GM15510 (cell line): Measurements from ENCODE around the gene ETV6.

ENCODE experiments used
- POLR2A ChIP-seq: IDR thresholded peaks from 3 replicates; pipeline ENCODE4 v1.6.1; 2011; ENCODE audit warnings: borderline replicate concordance; ENCODE audit not compliant: insufficient read length; ENCODE audit errors: extremely low read depth

ETV6 gene

GRCh38 chr12:11743423-11744409, 94.2 kb downstream of the ETV6 start:
- TF ChIP-seq POLR2A, result no peak

- no peak for TF ChIP-seq POLR2A
Measured at GRCh38 chr12:11744410-11744801, 94.9 kb downstream of the ETV6 start.

GRCh38 chr12:11745113-11745512, 95.6 kb downstream of the ETV6 start:
- TF ChIP-seq POLR2A, result no peak

GRCh38 chr12:11746024-11746771, 96.7 kb downstream of the ETV6 start:
- TF ChIP-seq POLR2A, result no peak

- no peak for TF ChIP-seq POLR2A
Measured at GRCh38 chr12:11746940-11747716, 97.7 kb downstream of the ETV6 start.

GRCh38 chr12:11747969-11748368, 98.5 kb downstream of the ETV6 start:
- no peak for TF ChIP-seq POLR2A

- TF ChIP-seq POLR2A, result no peak
Measured at GRCh38 chr12:11748903-11749302, 99.4 kb downstream of the ETV6 start.

- peak; percentile 36 for TF ChIP-seq POLR2A
Measured at GRCh38 chr12:11749943-11750690, 100.6 kb downstream of the ETV6 start.

- TF ChIP-seq POLR2A, result no peak
Measured at GRCh38 chr12:11752403-11753149, 103.1 kb downstream of the ETV6 start.

- no peak for TF ChIP-seq POLR2A
Measured at GRCh38 chr12:11753150-11753499, 103.7 kb downstream of the ETV6 start.

- TF ChIP-seq POLR2A, result no peak
Measured at GRCh38 chr12:11753826-11754225, 104.4 kb downstream of the ETV6 start.

- TF ChIP-seq POLR2A, result no peak
Measured at GRCh38 chr12:11754256-11754655, 104.8 kb downstream of the ETV6 start.

GRCh38 chr12:11755302-11755930, 105.9 kb downstream of the ETV6 start:
- TF ChIP-seq POLR2A, result no peak
